Upper lobe of left lung (tissue), 6 donors: ENCODE data around the gene CHP2. TPM values are rescaled to one million over a fixed set of nuclear protein-coding genes. Genes with fewer than 3 reads are reported as not detected.
A peak's percentile ranks its signal among the peaks of the same experiment; 100 is the strongest.

ENCODE experiments used
- ATAC-seq, 2 donors: fragments of 200-7000 bp; cut with Tn5 transposase; one replicate each; pipeline ENCODE4 v1.9.1; 2022; ENCODE audit warnings: mild to moderate bottlenecking in 2 of 2, moderate library complexity in 2 of 2; ENCODE audit not compliant: low FRiP score in 2 of 2
- DNase-seq, 2 donors: peaks; one replicate each; pipeline ENCODE4 v3.0.0-alpha.2; 2019 to 2020
- H3K27ac ChIP-seq, 4 donors: fragments of 200-600 bp; sonication (generic); one replicate each; pipeline ENCODE4 v1.5.1; 2016 to 2019
- H3K27me3 ChIP-seq, 4 donors: fragments of 200-600 bp; sonication (generic); one replicate each; pipeline ENCODE4 v1.5.1; 2017 to 2019
- H3K36me3 ChIP-seq, 4 donors: fragments of 200-600 bp; sonication (generic); one replicate each; pipeline ENCODE4 v1.5.1; 2016 to 2019
- H3K4me1 ChIP-seq, 4 donors: fragments of 200-600 bp; sonication (generic); one replicate each; pipeline ENCODE4 v1.5.1; 2018 to 2019
- H3K4me3 ChIP-seq, 4 donors: fragments of 200-600 bp; sonication (generic); one replicate each; pipeline ENCODE4 v1.5.1; 2017 to 2019; ENCODE audit warnings: mild to moderate bottlenecking in 2 of 4, moderate library complexity in 1 of 4
- H3K9me3 ChIP-seq, 4 donors: fragments of 200-600 bp; sonication (generic); one replicate each; pipeline ENCODE4 v1.5.1; 2018 to 2019
- CTCF ChIP-seq, 6 experiments: fragments of 450-650 bp in 4 of 6; fragments of 200-600 bp in 2 of 6; sonication (generic) in 2 of 6; IDR thresholded peaks; one replicate each; pipeline ENCODE4 v1.5.1; 2016 to 2019; ENCODE audit warnings: antibody characterized with exemption in 6 of 6
- EP300 ChIP-seq, 4 donors: sonication (generic); formaldehyde crosslinking; IDR thresholded peaks; one replicate each; pipeline ENCODE4 v1.5.1; 2017; ENCODE audit warnings: antibody characterized with exemption in 4 of 4, control low read depth in 2 of 4
- POLR2A ChIP-seq, 4 donors: fragments of 450-650 bp; IDR thresholded peaks; one replicate each; pipeline ENCODE4 v1.5.1; 2016 to 2017; ENCODE audit warnings: antibody characterized with exemption in 4 of 4, mild to moderate bottlenecking in 2 of 4
- POLR2AphosphoS5 ChIP-seq, 2 donors: sonication (generic); formaldehyde crosslinking; IDR thresholded peaks; one replicate each; pipeline ENCODE4 v1.5.1; 2017; ENCODE audit warnings: antibody characterized with exemption in 2 of 2
- WGBS, 2 donors: methylation state at CpG; one replicate each; pipeline ENCODE4 v1.1.5; 2017 to 2018; 5-methylcytosine and 5-hydroxymethylcytosine counted together
- total RNA-seq, 6 donors: library from RNA; depleted of rRNA in 4 of 6; stranded (reverse); fragments of >200 nt in 4 of 6; gene quantifications; one replicate each; pipeline versions ENCODE4 v1.1.0 to v1.2.1, GENCODE V29; 2016 to 2021
- donor health status: DM: no; HTN: no; CAD: no; lungs with moderate emphysema.
- donor health status: DM: no; HTN: yes; CAD: no; lungs with severe emphysema.

CHP2 gene
- total RNA-seq, 6 donors from 2014 or later, result 0.20 to 5.2 TPM; not detected in 4

DNA sequence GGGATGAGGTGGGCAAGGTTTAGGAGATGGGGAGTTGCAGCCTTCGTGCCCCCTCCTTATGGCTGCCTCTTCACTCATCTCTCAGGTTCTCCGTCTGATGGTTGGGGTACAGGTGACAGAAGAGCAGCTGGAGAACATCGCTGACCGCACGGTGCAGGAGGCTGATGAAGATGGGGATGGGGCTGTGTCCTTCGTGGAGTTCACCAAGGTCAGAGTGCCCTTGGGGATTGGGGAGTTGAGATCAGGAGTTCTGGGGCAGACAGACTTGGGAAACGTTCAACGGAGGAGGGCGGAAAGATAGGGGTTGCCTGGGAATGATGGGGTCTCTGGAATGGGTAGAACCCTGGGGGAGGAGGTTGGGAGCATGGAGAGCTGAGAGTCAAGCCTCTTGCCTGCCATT, 2.3 kb downstream of the CHP2 start:
- ATAC-seq, result peak in 1 of 2 donors; percentile 54
- Histone ChIP-seq H3K27me3 (peaks cover 0 to 15% (median 12%) of the 10 kb centered on the region in 4 donors), H3K4me3 (no peak overlapping the region), H3K36me3 (no peaks in the 10 kb centered on the region), H3K27ac (no peak overlapping the region), H3K9me3 (no peaks in the 10 kb centered on the region), H3K4me1 (peaks cover 7 to 14% (median 9%) of the 10 kb centered on the region in 4 donors)
- TF ChIP-seq CTCF (IDR thresholded peaks at IDR 0.05) (no peak), POLR2AphosphoS5 (IDR thresholded peaks at IDR 0.05) (no peak), POLR2A (IDR thresholded peaks at IDR 0.05) (no peak), EP300 (IDR thresholded peaks at IDR 0.05) (no peak)
- DNase-seq, result no peak
- WGBS, 2 donors, result 80 to 86% methylated on average over 9 of the region's 9 CpGs

DNA sequence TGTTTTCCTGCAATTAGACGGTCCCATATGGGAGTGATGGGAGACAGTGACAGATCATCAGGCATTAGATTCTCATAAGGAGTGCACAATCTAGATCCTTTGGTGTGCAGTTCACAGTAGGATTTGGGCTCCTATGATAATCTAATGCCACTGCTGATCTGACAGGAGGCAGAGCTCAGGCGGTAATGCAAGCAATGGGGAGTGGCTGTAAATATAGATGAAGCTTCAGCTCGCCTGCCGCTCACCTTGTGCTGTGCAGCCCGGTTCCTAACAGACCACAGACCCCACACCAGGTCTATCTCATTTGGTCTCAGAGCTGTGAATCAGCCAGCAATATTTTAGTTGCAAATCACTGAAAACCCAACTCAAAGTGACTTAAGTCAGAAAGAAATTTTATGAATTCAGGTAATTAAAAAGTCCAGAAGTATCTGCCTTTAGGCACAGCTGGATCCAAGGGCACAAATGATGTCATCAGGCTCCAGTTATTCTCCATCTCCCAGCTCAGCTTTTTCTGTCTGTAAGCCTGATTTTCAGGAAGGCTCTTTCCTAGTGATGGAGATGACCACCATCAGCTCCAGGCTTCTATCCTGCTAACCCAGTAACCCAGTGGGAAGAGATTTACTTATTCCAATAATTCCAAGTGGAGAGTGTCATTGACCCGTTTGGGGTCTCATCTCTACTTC, 3.3 kb downstream of the CHP2 start:
- no peak for DNase-seq
- H3K27me3 ChIP-seq, result peaks cover 0 to 15% (median 12%) of the 10 kb centered on the region in 4 donors
- no peak for TF ChIP-seq CTCF (IDR thresholded peaks at IDR 0.05)
- no peak for TF ChIP-seq POLR2AphosphoS5 (IDR thresholded peaks at IDR 0.05)
- TF ChIP-seq POLR2A (IDR thresholded peaks at IDR 0.05), result no peak
- no peak for TF ChIP-seq EP300 (IDR thresholded peaks at IDR 0.05)
- peaks cover 7 to 14% (median 9%) of the 10 kb centered on the region in 4 donors for H3K4me1 ChIP-seq
- no peak for ATAC-seq
- no peak overlapping the region for H3K27ac ChIP-seq
- no peak overlapping the region for H3K4me3 ChIP-seq
- WGBS, 2 donors, result 86 to 88% methylated on average over 6 of the region's 6 CpGs
- H3K9me3 ChIP-seq, result no peaks in the 10 kb centered on the region
- H3K36me3 ChIP-seq, result no peaks in the 10 kb centered on the region

- H3K36me3 ChIP-seq, result no peaks in the 10 kb centered on the region
- H3K27me3 ChIP-seq, result no peaks in the 10 kb centered on the region
- DNase-seq, result no peak
- no peaks in the 10 kb centered on the region for H3K4me1 ChIP-seq
- H3K9me3 ChIP-seq, result no peaks in the 10 kb centered on the region
- ATAC-seq, result no peak
- no peak overlapping the region for H3K27ac ChIP-seq
- TF ChIP-seq POLR2A (IDR thresholded peaks at IDR 0.05) (no peak), POLR2AphosphoS5 (IDR thresholded peaks at IDR 0.05) (no peak), EP300 (IDR thresholded peaks at IDR 0.05) (no peak), CTCF (IDR thresholded peaks at IDR 0.05) (no peak)
- H3K4me3 ChIP-seq, result no peak overlapping the region
Measured at GRCh38 chr16:23765933-23766332, 11.1 kb downstream of the CHP2 start.

- no peaks in the 10 kb centered on the region for H3K36me3 ChIP-seq
- H3K9me3 ChIP-seq, result no peaks in the 10 kb centered on the region
- TF ChIP-seq CTCF (IDR thresholded peaks at IDR 0.05) (no peak), EP300 (IDR thresholded peaks at IDR 0.05) (no peak), POLR2AphosphoS5 (IDR thresholded peaks at IDR 0.05) (no peak), POLR2A (IDR thresholded peaks at IDR 0.05) (no peak)
- no peak overlapping the region for H3K27ac ChIP-seq
- no peaks in the 10 kb centered on the region for H3K27me3 ChIP-seq
- ATAC-seq, result no peak
- H3K4me3 ChIP-seq, result no peak overlapping the region
- 71 to 84% methylated on average over 2 of the region's 2 CpGs for WGBS, 2 donors
- no peaks in the 10 kb centered on the region for H3K4me1 ChIP-seq
- no peak for DNase-seq
Measured at GRCh38 chr16:23768581-23768980, 13.8 kb downstream of the CHP2 start.

DNA sequence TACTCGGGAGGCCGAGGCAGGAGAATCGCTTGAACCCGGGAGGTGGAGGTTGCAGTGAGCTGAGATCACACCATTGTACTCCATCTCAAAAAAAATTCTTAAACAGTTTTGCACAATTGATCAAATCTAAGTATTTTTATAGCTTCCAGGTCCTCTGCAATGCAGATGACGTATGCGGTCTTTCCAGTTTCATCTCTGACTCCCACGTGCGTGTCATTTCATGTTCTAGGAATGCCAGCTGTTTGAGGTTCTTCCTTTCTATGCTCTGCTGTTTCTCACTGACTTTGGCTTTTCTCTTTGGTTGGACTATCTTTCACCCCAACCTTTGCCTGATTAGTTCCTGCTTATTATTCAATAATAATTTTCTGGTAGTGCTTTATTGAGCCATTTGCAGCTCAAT, 16.2 kb downstream of the CHP2 start:
- no peaks in the 10 kb centered on the region for H3K9me3 ChIP-seq
- no peaks in the 10 kb centered on the region for H3K27me3 ChIP-seq
- TF ChIP-seq POLR2A (IDR thresholded peaks at IDR 0.05), result no peak
- no peak for TF ChIP-seq POLR2AphosphoS5 (IDR thresholded peaks at IDR 0.05)
- TF ChIP-seq EP300 (IDR thresholded peaks at IDR 0.05), result no peak
- no peak for TF ChIP-seq CTCF (IDR thresholded peaks at IDR 0.05)
- 83 to 93% methylated on average over 8 of the region's 8 CpGs for WGBS, 2 donors
- no peak overlapping the region for H3K27ac ChIP-seq
- H3K36me3 ChIP-seq, result no peaks in the 10 kb centered on the region
- no peaks in the 10 kb centered on the region for H3K4me1 ChIP-seq
- DNase-seq, result no peak
- no peak overlapping the region for H3K4me3 ChIP-seq
- ATAC-seq, result no peak
